ENCODE measurements around the gene ARHGEF7. TPM values are rescaled to one million over a fixed set of nuclear protein-coding genes. Genes with fewer than 3 reads are reported as not detected.

The ARHGEF7 gene
- polyA plus RNA-seq, 3 donors: 61.6 to 76.2 (median 75.3) TPM

GRCh38 chr13:111095031-111095840 is 19.9 kb upstream of the ARHGEF7 start:
- no peak for DNase-seq

- no peak for DNase-seq
These were observed 19.1 kb upstream of the ARHGEF7 start for GRCh38 chr13:111095911-111096501.

GRCh38 chr13:111099290-111099689 is 15.8 kb upstream of the ARHGEF7 start:
- DNase-seq: no peak

GRCh38 chr13:111110054-111110453 is 5.1 kb upstream of the ARHGEF7 start:
- no peak for DNase-seq

GRCh38 chr13:111111376-111111937 is 3.7 kb upstream of the ARHGEF7 start:
- no peak for DNase-seq

GRCh38 chr13:111112196-111112595 is 2.9 kb upstream of the ARHGEF7 start:
- DNase-seq: no peak

GRCh38 chr13:111114362-111115060 is 599 bp upstream of the ARHGEF7 start:
- DNase-seq: no peak

GRCh38 chr13:111115965-111116521 is 933 bp downstream of the ARHGEF7 start:
- peak; percentile 76 for DNase-seq

GRCh38 chr13:111116856-111117255 is 1.7 kb downstream of the ARHGEF7 start:
- DNase-seq: no peak

- DNase-seq: peak; percentile 60
These were observed 2.2 kb downstream of the ARHGEF7 start for GRCh38 chr13:111117289-111117688.

GRCh38 chr13:111117961-111118360 is 2.9 kb downstream of the ARHGEF7 start:
- no peak for DNase-seq

GRCh38 chr13:111118898-111119607 is 3.9 kb downstream of the ARHGEF7 start:
- DNase-seq: no peak

- no peak for DNase-seq
These were observed 4.9 kb downstream of the ARHGEF7 start for GRCh38 chr13:111119966-111120365.

- DNase-seq: no peak
These were observed 5.3 kb downstream of the ARHGEF7 start for GRCh38 chr13:111120422-111120821.

- no peak for DNase-seq
These were observed 5.8 kb downstream of the ARHGEF7 start for GRCh38 chr13:111120913-111121312.

GRCh38 chr13:111121506-111121905 is 6.4 kb downstream of the ARHGEF7 start:
- DNase-seq: no peak

- DNase-seq: peak; percentile 83
These were observed 6.9 kb downstream of the ARHGEF7 start for GRCh38 chr13:111122056-111122455.

GRCh38 chr13:111122631-111123030 is 7.5 kb downstream of the ARHGEF7 start:
- DNase-seq: no peak

- DNase-seq: no peak
These were observed 8.1 kb downstream of the ARHGEF7 start for GRCh38 chr13:111123221-111123620.

GRCh38 chr13:111123649-111124048 is 8.5 kb downstream of the ARHGEF7 start:
- no peak for DNase-seq

- DNase-seq: no peak
These were observed 11.4 kb downstream of the ARHGEF7 start for GRCh38 chr13:111126509-111126908.

Data from renal pelvis (tissue), 4 donors.